GM12892 (cell line): ENCODE results near the gene TOM1L2.

ENCODE experiments used
- DNase-seq: peaks from one replicate; pipeline ENCODE4 v3.0.0; 2011; ENCODE audit not compliant: insufficient read length
- FAIRE-seq: peaks from 2 replicates; lab custom pipeline; 2011; peaks lifted over from hg19 to GRCh38; lab: Jason Lieb, UNC
- POLR2A ChIP-seq: IDR thresholded peaks from 2 replicates; pipeline ENCODE4 v1.6.1; 2011; ENCODE audit warnings: low read depth, low read length, control low read depth
- POLR2AphosphoS5 ChIP-seq: IDR thresholded peaks from 2 replicates; pipeline ENCODE4 v1.6.1; 2011; ENCODE audit warnings: low read depth, low read length, control low read depth
- TAF1 ChIP-seq: IDR thresholded peaks from 2 replicates; pipeline ENCODE4 v1.6.1; 2011; ENCODE audit warnings: low read depth, mild to moderate bottlenecking, control low read depth, low read length, borderline replicate concordance

The TOM1L2 gene

DNA sequence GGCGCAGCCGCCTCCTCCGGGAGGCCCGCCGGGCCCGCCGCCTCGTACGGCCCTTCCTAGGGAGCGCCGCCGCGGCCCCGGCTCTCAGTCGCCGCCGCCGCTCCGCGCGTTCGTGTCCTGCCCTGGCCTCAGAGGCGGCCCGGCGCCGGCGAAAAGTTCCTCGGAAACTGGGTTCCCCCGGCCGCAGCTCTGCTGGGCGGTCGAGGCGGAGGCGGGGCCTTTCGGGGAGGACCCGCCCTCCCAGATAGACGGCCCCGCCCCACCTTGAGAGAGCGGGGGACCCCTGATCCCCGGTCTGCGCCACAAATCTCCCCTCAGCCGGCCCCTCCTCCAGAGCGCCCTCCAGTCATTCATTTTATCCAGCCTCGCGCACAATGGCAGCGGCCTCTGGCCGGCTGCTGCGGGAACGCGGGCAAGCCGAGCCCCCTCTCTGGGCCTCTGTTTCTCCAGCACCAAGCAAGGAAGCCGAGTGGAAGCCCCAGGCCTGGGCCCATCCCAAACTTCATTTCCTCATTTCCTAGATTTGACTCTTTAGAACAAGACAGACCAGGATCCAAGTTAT is 135.3 kb downstream of the TOM1L2 start, which contains the start of gene SREBF1:
SREBF1 (minus strand) TSS at position 169 of the 562 bp plus-strand sequence. CDS start 169 bp downstream, outside the sequence.
- peak; percentile 86 for FAIRE-seq
- TF ChIP-seq TAF1: no peak
- no peak for TF ChIP-seq POLR2A
- TF ChIP-seq POLR2AphosphoS5: no peak
- peak; percentile 80 for DNase-seq

- FAIRE-seq: peak; percentile 98
- TF ChIP-seq TAF1 (peak; percentile 36), POLR2AphosphoS5 (peak; percentile 86; the same call in 1 of the 2 replicates), POLR2A (peak; percentile 91)
- peak; percentile 97 for DNase-seq
These were observed 135.9 kb downstream of the TOM1L2 start for GRCh38 chr17:17836250-17836817.

GRCh38 chr17:17835415-17836249 is 136.6 kb downstream of the TOM1L2 start:
- TF ChIP-seq TAF1: no peak
- TF ChIP-seq POLR2AphosphoS5: no peak
- TF ChIP-seq POLR2A: no peak
- FAIRE-seq (peak; percentile 5), DNase-seq (no peak)

- FAIRE-seq (peak; percentile 62), DNase-seq (no peak)
- TF ChIP-seq POLR2A (no peak), TAF1 (no peak), POLR2AphosphoS5 (no peak)
These were observed 137.2 kb downstream of the TOM1L2 start for GRCh38 chr17:17834974-17835373.

- FAIRE-seq: no peak
- no peak for TF ChIP-seq TAF1
- no peak for TF ChIP-seq POLR2A
- no peak for TF ChIP-seq POLR2AphosphoS5
- DNase-seq: no peak
These were observed 138.4 kb downstream of the TOM1L2 start for GRCh38 chr17:17833658-17834357.

- no peak for DNase-seq
- no peak for TF ChIP-seq POLR2AphosphoS5
- no peak for FAIRE-seq
These were observed 140.2 kb downstream of the TOM1L2 start for GRCh38 chr17:17832032-17832363.

- TF ChIP-seq POLR2A (no peak), TAF1 (no peak), POLR2AphosphoS5 (no peak)
- FAIRE-seq (no peak), DNase-seq (no peak)
These were observed 140.8 kb downstream of the TOM1L2 start for GRCh38 chr17:17831208-17832031.

- TF ChIP-seq POLR2A (no peak), TAF1 (no peak), POLR2AphosphoS5 (no peak)
- DNase-seq (no peak), FAIRE-seq (no peak)
These were observed 141.4 kb downstream of the TOM1L2 start for GRCh38 chr17:17830740-17831207.

DNA sequence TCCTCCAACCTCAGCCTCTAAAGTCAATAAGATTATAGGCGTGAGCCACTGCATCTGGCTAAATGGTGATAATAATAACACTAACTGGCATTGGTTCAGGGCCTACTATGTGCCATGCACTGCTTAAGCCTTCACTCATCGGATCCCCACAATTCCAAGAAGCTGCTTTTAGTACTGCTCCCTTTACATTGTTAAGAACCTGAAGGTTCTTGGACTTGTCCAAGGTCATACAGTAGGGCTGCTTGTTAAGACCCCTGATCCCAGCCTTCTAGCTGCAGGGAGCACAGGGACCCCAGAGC is 142.0 kb downstream of the TOM1L2 start:
- TF ChIP-seq POLR2AphosphoS5 (no peak), TAF1 (no peak), POLR2A (no peak)
- FAIRE-seq: no peak
- no peak for DNase-seq

DNA sequence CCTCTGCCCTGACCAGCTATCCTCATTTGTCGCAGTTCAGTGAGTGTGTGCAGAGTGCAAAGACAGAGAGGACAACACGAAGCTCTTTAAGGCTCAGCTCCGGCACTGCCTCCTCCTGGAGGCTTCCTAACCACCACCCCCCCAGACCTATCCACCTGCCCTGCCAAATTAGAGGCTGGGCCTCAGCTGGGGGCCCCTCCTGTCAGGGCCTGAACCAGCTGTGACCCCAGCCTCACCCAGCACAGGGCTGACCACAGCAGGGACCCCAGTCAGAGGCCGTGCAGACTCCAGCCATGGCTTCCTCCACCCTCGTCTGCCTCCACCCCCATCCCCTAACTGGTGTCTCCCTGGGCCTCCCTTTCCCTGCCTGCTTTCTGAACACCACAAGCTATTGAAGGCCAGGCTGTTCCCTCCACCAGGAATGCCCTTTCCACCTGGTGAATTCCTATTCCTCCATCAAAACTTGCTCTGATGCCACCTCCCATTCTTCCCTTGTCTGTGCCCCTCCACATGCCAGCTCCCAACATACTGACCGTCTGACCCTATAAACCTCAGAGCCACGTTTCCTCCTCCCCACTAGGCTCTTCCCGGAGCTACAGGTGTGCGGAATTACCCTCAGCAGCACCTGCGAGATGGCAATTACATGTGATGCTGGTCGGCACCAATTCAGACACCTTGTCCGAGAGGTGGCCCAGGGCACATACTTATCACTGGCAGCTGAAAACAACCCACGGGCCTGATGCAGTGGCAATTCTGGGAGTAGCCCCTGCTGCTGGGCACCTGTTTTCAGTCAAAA is 144.2 kb downstream of the TOM1L2 start:
- TF ChIP-seq TAF1 (no peak), POLR2AphosphoS5 (no peak), POLR2A (no peak)
- FAIRE-seq (no peak), DNase-seq (no peak)
